SK-N-SH treated with all-trans-retinoic acid at 6 μM for 48 hours (cell line): ENCODE data around the gene PDSS2.

Experiments
- ARNTL ChIP-seq: fragments of 450-650 bp; formaldehyde crosslinking; IDR thresholded peaks from 2 replicates; pipeline ENCODE4 v1.5.0; 2020; ENCODE audit warnings: low read depth, mild to moderate bottlenecking, moderate library complexity, borderline replicate concordance
- BACH2 ChIP-seq: fragments of 250-450 bp; sonication (Bioruptor Pico); IDR thresholded peaks from 2 replicates; pipeline ENCODE4 v1.9.0; 2021; ENCODE audit warnings: mild to moderate bottlenecking, borderline replicate concordance
- CSDC2 ChIP-seq: fragments of 250-450 bp; sonication (Bioruptor Pico); IDR thresholded peaks from 2 replicates; pipeline ENCODE4 v1.5.0; 2020; ENCODE audit warnings: mild to moderate bottlenecking, moderate library complexity
- ISL1 ChIP-seq: fragments of 250-450 bp; sonication (Bioruptor Pico); IDR thresholded peaks from 2 replicates; pipeline ENCODE4 v2.1.2; 2022; ENCODE audit warnings: mild to moderate bottlenecking, moderate library complexity
- RARB ChIP-seq: fragments of 250-450 bp; sonication (Bioruptor Pico); IDR thresholded peaks from 2 replicates; pipeline ENCODE4 v1.8.0; 2021; ENCODE audit warnings: mild to moderate bottlenecking, moderate library complexity
- TOX ChIP-seq: fragments of 250-450 bp; sonication (Bioruptor Pico); IDR thresholded peaks from 2 replicates; pipeline ENCODE4 v1.8.0; 2021; ENCODE audit warnings: mild to moderate bottlenecking, moderate library complexity, borderline replicate concordance
- ZC3H10 ChIP-seq: fragments of 250-450 bp; sonication (Bioruptor Pico); IDR thresholded peaks from 2 replicates; pipeline ENCODE4 v1.5.1; 2021; ENCODE audit warnings: mild to moderate bottlenecking, moderate library complexity
- ZFP3 ChIP-seq: fragments of 250-450 bp; sonication (Bioruptor Pico); IDR thresholded peaks from 2 replicates; pipeline ENCODE4 v1.5.0; 2020; ENCODE audit warnings: mild to moderate bottlenecking, moderate library complexity
- ZNF70 ChIP-seq: fragments of 450-650 bp; formaldehyde crosslinking; IDR thresholded peaks from 2 replicates; pipeline ENCODE4 v1.5.0; 2020; ENCODE audit warnings: mild to moderate bottlenecking, moderate library complexity
- ZNF8 ChIP-seq: fragments of 450-650 bp; formaldehyde crosslinking; IDR thresholded peaks from 2 replicates; pipeline ENCODE4 v1.5.0; 2020; ENCODE audit warnings: mild to moderate bottlenecking, moderate library complexity
- TF ChIP-seq, protein P1 (sequence below): fragments of 250-450 bp; sonication (Bioruptor Pico); IDR thresholded peaks from 2 replicates; pipeline ENCODE4 v1.8.0; 2021; ENCODE audit warnings: low read depth, mild to moderate bottlenecking, moderate library complexity, borderline replicate concordance
- TF ChIP-seq, protein P2 (sequence below): fragments of 250-450 bp; sonication (Bioruptor Pico); IDR thresholded peaks from 2 replicates; pipeline ENCODE4 v1.8.0; 2020; ENCODE audit warnings: mild to moderate bottlenecking, moderate library complexity, borderline replicate concordance
- TF ChIP-seq, protein P3 (sequence below): fragments of 250-450 bp; sonication (Bioruptor Pico); IDR thresholded peaks from 2 replicates; pipeline ENCODE4 v1.5.1; 2020; ENCODE audit warnings: low read depth, mild to moderate bottlenecking, moderate library complexity
- TF ChIP-seq, protein P4 (sequence below): fragments of 250-450 bp; sonication (Bioruptor Pico); IDR thresholded peaks from 2 replicates; pipeline ENCODE4 v1.5.0; 2020; ENCODE audit warnings: mild to moderate bottlenecking, moderate library complexity

DNA sequence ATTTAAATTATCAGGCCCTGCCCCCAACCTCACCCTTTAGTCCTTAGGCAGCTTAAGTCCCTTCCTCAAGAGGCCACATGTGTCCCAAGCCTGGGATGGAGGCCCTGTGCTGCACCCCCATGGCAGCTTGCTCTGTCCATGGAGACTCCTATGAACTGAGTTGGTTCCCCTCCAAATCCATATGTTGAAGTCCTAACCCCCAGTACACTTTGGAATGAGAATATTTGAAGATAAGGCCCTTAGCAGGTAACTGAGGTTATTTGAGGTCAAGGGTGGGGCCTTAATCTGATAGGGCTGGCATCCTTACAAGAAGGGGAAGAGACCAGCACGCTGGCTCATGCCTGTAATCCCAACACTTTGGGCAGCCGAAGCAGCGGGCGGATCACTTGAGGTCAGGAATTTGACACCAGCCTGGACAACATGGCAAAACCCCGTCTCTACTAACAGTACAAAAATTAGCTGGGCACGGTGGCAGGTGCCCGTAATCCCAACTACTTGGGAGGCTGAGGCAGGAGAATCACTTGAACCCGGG lies 337.3 kb downstream of the PDSS2 start:
- TF ChIP-seq ZC3H10 (no peak), TOX (no peak), ISL1 (CRISPR knock-in tag) (no peak), CSDC2 (CRISPR knock-in tag) (no peak), ARNTL (CRISPR knock-in tag) (no peak), ZNF70 (CRISPR knock-in tag) (no peak), RARB (CRISPR knock-in tag) (no peak), ZFP3 (no peak), BACH2 (CRISPR knock-in tag) (no peak), ZNF8 (CRISPR knock-in tag) (no peak)
- TF ChIP-seq, protein P1, sequence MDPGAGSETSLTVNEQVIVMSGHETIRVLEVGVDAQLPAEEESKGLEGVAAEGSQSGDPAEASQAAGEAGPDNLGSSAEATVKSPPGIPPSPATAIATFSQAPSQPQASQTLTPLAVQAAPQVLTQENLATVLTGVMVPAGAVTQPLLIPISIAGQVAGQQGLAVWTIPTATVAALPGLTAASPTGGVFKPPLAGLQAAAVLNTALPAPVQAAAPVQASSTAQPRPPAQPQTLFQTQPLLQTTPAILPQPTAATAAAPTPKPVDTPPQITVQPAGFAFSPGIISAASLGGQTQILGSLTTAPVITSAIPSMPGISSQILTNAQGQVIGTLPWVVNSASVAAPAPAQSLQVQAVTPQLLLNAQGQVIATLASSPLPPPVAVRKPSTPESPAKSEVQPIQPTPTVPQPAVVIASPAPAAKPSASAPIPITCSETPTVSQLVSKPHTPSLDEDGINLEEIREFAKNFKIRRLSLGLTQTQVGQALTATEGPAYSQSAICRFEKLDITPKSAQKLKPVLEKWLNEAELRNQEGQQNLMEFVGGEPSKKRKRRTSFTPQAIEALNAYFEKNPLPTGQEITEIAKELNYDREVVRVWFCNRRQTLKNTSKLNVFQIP: no peak
- TF ChIP-seq, protein P2, sequence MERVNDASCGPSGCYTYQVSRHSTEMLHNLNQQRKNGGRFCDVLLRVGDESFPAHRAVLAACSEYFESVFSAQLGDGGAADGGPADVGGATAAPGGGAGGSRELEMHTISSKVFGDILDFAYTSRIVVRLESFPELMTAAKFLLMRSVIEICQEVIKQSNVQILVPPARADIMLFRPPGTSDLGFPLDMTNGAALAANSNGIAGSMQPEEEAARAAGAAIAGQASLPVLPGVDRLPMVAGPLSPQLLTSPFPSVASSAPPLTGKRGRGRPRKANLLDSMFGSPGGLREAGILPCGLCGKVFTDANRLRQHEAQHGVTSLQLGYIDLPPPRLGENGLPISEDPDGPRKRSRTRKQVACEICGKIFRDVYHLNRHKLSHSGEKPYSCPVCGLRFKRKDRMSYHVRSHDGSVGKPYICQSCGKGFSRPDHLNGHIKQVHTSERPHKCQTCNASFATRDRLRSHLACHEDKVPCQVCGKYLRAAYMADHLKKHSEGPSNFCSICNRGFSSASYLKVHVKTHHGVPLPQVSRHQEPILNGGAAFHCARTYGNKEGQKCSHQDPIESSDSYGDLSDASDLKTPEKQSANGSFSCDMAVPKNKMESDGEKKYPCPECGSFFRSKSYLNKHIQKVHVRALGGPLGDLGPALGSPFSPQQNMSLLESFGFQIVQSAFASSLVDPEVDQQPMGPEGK (CRISPR knock-in tag): no peak
- TF ChIP-seq, protein P3, sequence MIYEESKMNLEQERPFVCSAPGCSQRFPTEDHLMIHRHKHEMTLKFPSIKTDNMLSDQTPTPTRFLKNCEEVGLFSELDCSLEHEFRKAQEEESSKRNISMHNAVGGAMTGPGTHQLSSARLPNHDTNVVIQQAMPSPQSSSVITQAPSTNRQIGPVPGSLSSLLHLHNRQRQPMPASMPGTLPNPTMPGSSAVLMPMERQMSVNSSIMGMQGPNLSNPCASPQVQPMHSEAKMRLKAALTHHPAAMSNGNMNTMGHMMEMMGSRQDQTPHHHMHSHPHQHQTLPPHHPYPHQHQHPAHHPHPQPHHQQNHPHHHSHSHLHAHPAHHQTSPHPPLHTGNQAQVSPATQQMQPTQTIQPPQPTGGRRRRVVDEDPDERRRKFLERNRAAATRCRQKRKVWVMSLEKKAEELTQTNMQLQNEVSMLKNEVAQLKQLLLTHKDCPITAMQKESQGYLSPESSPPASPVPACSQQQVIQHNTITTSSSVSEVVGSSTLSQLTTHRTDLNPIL: no peak
- TF ChIP-seq, protein P4, sequence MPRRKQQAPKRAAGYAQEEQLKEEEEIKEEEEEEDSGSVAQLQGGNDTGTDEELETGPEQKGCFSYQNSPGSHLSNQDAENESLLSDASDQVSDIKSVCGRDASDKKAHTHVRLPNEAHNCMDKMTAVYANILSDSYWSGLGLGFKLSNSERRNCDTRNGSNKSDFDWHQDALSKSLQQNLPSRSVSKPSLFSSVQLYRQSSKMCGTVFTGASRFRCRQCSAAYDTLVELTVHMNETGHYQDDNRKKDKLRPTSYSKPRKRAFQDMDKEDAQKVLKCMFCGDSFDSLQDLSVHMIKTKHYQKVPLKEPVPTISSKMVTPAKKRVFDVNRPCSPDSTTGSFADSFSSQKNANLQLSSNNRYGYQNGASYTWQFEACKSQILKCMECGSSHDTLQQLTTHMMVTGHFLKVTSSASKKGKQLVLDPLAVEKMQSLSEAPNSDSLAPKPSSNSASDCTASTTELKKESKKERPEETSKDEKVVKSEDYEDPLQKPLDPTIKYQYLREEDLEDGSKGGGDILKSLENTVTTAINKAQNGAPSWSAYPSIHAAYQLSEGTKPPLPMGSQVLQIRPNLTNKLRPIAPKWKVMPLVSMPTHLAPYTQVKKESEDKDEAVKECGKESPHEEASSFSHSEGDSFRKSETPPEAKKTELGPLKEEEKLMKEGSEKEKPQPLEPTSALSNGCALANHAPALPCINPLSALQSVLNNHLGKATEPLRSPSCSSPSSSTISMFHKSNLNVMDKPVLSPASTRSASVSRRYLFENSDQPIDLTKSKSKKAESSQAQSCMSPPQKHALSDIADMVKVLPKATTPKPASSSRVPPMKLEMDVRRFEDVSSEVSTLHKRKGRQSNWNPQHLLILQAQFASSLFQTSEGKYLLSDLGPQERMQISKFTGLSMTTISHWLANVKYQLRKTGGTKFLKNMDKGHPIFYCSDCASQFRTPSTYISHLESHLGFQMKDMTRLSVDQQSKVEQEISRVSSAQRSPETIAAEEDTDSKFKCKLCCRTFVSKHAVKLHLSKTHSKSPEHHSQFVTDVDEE (CRISPR knock-in tag): no peak
